GM19397 (cell line): ENCODE measurements around the gene SIL1.

Source experiments
- ATAC-seq: cut with Tn5 transposase; IDR thresholded peaks from one replicate; pipeline ENCODE4 v1.9.1; 2021; ENCODE audit warnings: mild to moderate bottlenecking, moderate library complexity; ENCODE audit not compliant: unreplicated experiment

The SIL1 gene

DNA sequence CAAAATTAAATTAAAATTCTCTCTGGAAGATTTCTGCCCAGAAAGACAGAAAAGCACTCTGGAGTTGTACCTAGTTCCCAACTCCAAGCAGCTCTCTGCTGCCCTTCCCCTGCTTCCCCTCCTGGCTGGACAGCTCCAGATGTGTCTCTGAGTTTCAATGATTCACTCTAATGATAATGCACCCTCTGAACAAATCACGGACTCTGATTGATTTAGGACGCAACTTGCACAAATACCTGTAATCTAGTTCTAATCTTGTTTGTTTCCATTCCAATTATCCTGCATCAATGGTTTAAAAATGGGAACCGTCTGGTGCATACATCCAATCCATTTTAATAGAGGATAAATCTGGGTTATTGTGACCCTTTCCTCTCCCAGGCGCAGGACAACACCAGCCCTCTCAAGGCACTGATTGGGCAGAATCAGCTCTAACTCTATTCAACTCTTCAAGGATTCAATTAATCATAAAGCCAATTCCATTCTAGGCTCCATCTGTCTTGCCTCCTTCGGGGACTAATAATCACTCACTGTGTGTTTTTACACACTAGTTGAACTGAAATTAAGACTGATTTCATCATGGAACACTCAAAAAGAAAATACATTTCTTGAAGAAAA, 211.9 kb downstream of the SIL1 start:
- no peak for ATAC-seq

GRCh38 chr5:138985683-138986082, 212.5 kb downstream of the SIL1 start:
- no peak for ATAC-seq

- no peak for ATAC-seq
Measured at GRCh38 chr5:138985256-138985655, 212.9 kb downstream of the SIL1 start.

- no peak for ATAC-seq
Measured at GRCh38 chr5:138983984-138984383, 214.2 kb downstream of the SIL1 start.

- no peak for ATAC-seq
Measured at GRCh38 chr5:138981586-138981985, 216.6 kb downstream of the SIL1 start.

DNA sequence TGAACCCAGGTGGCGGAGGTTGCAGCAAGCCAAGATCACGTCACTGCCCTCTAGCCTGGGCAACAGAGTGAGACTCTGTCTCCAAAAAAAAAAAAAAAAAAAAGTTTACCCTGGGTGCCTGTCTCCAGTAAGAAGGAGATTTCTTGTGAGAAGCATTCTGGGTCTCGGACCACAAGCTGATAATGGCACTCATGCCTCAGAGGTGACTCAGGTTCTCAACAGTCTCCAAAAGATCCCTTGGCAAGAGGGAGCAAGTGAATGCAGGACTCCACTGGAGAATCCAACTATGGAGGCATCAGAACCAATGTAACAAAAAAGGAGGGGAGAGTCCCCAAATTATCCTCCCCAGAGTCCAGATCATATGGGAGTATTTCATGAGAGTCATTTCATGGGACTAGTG, 217.0 kb downstream of the SIL1 start:
- ATAC-seq: no peak

- ATAC-seq: no peak
Measured at GRCh38 chr5:138980441-138980840, 217.7 kb downstream of the SIL1 start.

- no peak for ATAC-seq
Measured at GRCh38 chr5:138979684-138980280, 218.4 kb downstream of the SIL1 start.

DNA sequence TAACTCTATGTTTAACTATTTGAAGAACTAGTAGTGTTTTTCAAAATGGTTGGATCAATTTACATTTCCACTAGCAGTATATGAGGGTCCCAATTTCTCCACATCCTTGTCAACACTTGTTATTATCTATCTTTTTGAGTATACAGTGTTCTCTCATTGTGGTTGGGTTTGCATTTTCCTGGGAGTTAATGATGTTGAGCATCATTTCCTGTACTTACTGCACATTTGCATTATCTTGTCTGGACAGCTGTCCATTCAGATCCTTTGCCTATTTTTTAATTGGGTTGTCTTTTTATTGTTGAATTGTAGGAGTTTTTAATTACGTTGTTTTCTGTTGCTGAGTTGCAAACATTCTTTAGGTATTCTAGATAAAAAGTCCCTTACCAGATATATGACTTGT, 219.6 kb downstream of the SIL1 start:
- no peak for ATAC-seq

- no peak for ATAC-seq
Measured at GRCh38 chr5:138978080-138978479, 220.1 kb downstream of the SIL1 start.

- no peak for ATAC-seq
Measured at GRCh38 chr5:138975098-138975847, 222.9 kb downstream of the SIL1 start.

GRCh38 chr5:138974227-138975063, 223.7 kb downstream of the SIL1 start:
- no peak for ATAC-seq

DNA sequence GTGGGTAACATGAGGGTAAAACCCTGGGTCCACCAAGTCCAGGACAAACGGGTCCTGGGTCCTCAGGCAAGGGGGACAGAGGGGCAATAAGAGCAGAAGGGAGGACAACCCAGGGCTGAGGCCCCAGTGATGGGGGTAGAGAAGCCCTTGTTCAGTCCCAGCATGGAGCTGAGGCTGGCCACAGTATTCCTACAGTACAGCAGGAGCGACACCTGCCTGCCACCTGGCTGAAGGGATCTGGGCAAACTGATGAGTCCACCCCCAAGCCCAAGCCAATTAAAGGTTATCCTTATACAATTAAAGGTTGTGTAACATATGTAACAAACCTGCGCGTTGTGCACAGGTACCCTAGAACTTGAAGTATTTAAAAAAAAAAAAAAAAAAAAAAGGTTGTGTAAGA, 225.3 kb downstream of the SIL1 start:
- ATAC-seq: no peak

DNA sequence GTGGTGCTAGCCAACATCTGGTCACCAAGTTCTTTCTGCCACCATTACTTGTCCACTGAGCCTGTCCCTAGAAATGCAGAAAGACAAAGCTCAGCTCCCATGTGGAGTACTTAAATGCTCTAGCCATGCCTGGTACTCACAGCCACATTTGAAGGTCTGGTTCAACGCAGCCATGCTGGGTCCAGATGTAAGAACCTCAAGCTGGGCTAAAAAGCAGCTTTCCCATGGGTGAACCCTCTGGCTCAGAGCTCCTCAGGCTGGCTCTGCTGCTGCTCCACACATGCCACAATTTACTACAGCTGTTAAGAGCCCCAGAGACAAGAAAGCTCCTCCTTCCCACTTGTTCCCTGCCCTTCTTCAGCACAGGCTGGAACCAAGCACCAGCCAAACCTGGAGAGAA, 225.9 kb downstream of the SIL1 start:
- no peak for ATAC-seq

DNA sequence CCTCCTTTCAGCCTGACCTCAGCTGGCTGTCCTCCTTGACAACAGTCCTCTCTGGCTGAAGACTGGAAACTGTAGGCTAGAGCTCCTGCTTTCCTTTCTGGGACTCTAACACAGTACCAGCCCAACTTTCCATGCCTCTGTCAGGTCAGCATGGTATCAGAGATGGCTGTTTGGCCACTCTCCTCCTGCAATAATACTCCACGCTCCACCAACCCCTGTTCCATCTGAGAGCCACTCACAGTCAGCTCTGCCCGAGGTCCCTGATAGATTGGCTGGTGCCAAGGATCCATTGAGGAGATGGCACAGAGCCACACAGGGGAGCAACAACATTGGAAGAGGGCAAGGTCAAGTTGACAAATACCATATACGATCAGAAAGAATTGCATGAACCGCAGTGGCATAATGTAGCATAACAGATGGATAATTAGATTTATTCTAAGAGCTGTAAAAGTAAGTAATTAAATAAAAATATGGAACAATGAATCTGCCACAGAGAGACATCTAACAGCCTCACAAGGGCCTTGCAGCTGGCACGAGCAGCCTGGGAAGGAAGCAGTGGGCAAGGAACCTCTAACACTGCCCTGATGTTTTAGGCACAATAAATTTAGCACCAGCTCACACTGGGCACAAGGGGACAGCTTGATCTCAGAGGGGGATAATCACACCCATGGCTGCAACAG, 228.7 kb downstream of the SIL1 start:
- no peak for ATAC-seq

DNA sequence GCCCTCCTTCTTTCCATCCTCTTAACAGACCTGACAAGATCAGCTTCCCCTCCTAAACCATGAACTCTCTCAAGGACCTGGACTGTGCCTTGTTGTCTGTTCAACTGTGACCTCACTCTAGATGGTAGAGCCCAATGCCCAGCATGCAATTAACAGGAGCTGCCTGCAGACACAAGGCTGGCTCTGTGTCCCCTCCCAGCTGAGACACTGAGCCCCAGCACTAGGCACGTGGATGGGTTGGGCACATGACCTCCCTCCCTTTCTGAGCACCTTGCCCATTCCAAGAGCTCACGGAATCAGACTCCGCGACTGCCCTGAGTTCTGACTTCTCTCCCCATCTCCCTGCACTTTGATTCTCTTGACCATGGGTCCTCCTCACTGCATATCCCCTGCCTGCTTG, 229.6 kb downstream of the SIL1 start:
- no peak for ATAC-seq

GRCh38 chr5:138967791-138968448, 230.2 kb downstream of the SIL1 start:
- no peak for ATAC-seq

DNA sequence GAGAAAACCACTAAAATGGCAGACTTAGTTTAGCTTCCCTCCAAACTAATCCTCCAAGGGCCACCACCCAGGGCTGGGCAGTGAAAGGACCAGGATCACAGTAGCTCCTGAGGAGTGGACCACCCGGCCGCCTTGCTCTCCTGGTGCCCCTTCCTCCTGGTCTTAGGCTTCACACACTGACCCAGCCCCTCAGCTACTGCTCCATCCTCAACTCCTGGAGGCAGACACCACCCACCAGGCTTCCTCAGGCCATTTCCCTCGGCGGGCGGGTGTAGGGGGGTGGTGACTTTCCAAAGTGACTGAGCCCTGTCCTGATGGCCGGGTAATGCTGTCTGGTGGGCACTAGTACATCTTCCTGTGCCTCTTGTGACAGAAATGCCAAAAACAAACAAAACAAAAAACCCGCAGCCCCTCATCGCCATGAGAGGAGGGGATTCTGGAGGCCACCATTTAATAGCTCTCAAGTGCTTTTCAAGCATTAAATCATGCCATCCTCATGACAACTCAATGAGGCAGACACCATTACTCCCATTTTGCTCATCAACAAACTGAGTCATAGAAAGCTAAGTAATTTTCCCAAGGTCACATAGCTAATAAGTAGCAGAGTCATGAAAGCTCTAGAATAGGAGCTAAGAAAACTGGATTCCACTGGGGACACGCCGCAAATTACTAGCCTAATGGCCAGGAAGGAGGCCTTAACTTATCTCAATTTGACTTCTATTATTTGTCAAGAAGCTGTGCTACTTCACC, 231.8 kb downstream of the SIL1 start:
- ATAC-seq: no peak

- ATAC-seq: no peak
Measured at GRCh38 chr5:138965626-138966025, 232.5 kb downstream of the SIL1 start.
